NCI-H460 (cell line): ENCODE results near the gene GAS2L1. TPM values are rescaled to one million over a fixed set of nuclear protein-coding genes. Genes with fewer than 3 reads are reported as not detected.

Source experiments
- small RNA-seq, 2 experiments: library from RNA; depleted of rRNA; stranded (forward); fragments of <200 nt; gene quantifications; one replicate each; pipeline ENCODE3, GENCODE V24; 2014
- total RNA-seq: library from RNA; depleted of rRNA; stranded (reverse); fragments of >200 nt; shearing (Covaris generic); gene quantifications from 2 replicates; pipeline ENCODE4 v1.2.3, GENCODE V29; 2014; rRNA removed

Gene GAS2L1
- total RNA-seq, 1 experiment from 2014 or later, result 10.2 TPM

Small RNA genes within 50 kb of the gene (small RNA-seq; reads per million reads assigned to genes)
- 0 reads per million in 2 experiments for gene MIR3653

Other genes starting within 250 kb of the GAS2L1 start
- gene C22orf31, start 244.8 kb upstream of the GAS2L1 start, total RNA-seq, result not detected in 2 replicates
- gene KREMEN1, start 233.6 kb upstream of the GAS2L1 start, total RNA-seq, result 1.5 and 1.6 TPM in 2 replicates
- 0.07 TPM in 1 of 2 replicates, not detected in the other for gene EMID1, start 100.8 kb upstream of the GAS2L1 start, total RNA-seq
- gene RHBDD3, start 38.7 kb upstream of the GAS2L1 start, total RNA-seq, result 21.3 and 21.6 TPM in 2 replicates
- gene EWSR1, start 38.4 kb upstream of the GAS2L1 start, total RNA-seq, result 150 and 176 TPM in 2 replicates
- gene RASL10A, start 9.0 kb downstream of the GAS2L1 start, total RNA-seq, result not detected in 2 replicates
- gene AP1B1, start 81.9 kb downstream of the GAS2L1 start, total RNA-seq, result 28.6 TPM in 2 replicates
- not detected in 2 replicates for gene RFPL1, start 131.9 kb downstream of the GAS2L1 start, total RNA-seq
- gene NEFH, start 173.6 kb downstream of the GAS2L1 start, total RNA-seq, result 0.02 TPM in 1 of 2 replicates, not detected in the other
- 52.5 and 55.2 TPM in 2 replicates for gene THOC5, start 247.1 kb downstream of the GAS2L1 start, total RNA-seq